GM18907 (cell line): Measurements from ENCODE around the gene ABCA2.

Source experiments
- ATAC-seq: cut with Tn5 transposase; IDR thresholded peaks from one replicate; pipeline ENCODE4 v1.9.1; 2021; ENCODE audit warnings: mild to moderate bottlenecking, moderate library complexity; ENCODE audit not compliant: unreplicated experiment

Gene ABCA2

GRCh38 chr9:136969150-136969549 lies 58.9 kb downstream of the ABCA2 start:
- ATAC-seq = no peak

- no peak for ATAC-seq
Observed at GRCh38 chr9:136968333-136969127, 59.5 kb downstream of the ABCA2 start.

GRCh38 chr9:136965771-136966484 lies 62.1 kb downstream of the ABCA2 start:
- no peak for ATAC-seq

GRCh38 chr9:136964833-136965422 lies 63.1 kb downstream of the ABCA2 start:
- ATAC-seq = no peak

GRCh38 chr9:136964171-136964689 lies 63.8 kb downstream of the ABCA2 start:
- ATAC-seq = no peak

- ATAC-seq = no peak
Observed at GRCh38 chr9:136963751-136964150, 64.3 kb downstream of the ABCA2 start.

GRCh38 chr9:136963341-136963740 lies 64.7 kb downstream of the ABCA2 start:
- ATAC-seq = no peak

DNA sequence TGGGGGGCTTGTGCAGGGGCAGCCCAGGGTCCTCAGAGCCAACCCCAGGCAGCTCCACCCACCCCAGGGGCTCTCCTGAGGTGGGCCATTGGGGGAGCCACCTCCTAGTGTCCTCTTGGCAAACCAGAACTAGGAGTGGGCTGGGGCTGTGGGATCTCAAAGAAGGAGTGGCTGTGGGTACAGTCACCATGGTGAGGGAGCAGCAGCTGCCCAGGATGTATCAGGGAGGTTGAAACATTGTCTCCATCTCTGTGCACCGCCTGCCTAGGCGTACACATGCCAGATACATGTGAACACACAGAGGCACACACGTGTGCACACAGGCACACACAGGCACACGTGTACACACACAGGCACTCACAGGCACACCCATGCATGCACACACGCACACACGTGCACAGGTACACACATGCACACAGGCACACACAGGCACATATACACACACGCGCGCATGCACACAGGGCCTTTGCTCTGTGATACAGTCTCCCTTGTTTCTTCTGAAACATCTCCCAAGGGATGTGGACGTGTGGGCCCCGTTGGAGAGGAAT lies 65.3 kb downstream of the ABCA2 start:
- ATAC-seq = no peak

GRCh38 chr9:136962163-136962562 lies 65.9 kb downstream of the ABCA2 start:
- no peak for ATAC-seq

GRCh38 chr9:136961279-136962065 lies 66.6 kb downstream of the ABCA2 start:
- ATAC-seq = no peak

DNA sequence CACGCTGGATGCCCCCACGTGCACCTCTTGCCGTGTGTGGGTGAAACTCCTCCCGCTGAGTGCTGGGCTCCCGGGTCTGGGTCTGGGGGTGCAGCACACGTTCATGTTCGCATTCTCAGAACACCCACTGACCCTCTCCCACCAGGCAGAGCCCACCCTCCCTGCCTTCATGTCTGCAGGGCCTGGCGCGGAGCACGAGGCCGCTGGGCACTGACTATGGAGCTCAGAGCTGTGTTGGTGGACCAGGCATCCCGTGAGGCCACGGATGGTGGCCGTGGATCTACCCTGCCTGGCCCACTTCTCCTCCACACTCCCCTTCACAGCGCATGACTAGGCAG lies 67.1 kb downstream of the ABCA2 start:
- no peak for ATAC-seq

DNA sequence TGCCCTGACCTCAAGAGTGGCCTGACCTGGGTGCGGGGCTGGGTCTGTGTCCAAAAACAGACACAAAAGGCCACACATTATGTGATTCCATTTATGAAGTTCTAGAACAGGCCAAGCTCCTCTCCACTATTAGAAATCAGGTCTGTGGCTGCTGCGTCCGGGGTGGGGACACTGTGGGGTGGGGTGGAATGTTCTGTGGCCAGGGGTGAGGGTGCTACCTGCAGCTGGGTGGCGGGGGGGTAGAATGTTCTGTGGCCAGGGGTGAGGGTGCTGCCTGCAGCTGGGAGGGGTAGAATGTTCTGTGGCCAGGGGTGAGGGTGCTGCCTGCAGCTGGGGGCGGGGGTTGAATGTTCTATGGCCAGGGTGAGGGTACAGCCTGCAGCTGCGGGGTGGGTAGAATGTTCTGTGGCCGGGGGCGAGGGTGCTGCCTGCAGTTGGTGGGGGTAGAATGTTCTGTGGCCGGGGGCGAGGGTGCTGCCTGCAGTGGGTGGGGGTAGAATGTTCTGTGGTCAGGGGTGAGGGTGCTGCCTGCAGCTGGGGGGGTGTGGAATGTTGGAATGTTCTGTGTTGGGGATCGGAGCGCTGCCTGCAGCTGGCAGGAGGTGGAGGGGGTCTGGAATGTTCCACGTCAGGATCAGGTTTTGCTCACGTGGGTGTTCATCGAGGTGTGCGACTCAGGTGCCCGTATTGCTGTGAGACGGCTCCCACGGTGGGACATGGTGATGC lies 67.7 kb downstream of the ABCA2 start:
- no peak for ATAC-seq

DNA sequence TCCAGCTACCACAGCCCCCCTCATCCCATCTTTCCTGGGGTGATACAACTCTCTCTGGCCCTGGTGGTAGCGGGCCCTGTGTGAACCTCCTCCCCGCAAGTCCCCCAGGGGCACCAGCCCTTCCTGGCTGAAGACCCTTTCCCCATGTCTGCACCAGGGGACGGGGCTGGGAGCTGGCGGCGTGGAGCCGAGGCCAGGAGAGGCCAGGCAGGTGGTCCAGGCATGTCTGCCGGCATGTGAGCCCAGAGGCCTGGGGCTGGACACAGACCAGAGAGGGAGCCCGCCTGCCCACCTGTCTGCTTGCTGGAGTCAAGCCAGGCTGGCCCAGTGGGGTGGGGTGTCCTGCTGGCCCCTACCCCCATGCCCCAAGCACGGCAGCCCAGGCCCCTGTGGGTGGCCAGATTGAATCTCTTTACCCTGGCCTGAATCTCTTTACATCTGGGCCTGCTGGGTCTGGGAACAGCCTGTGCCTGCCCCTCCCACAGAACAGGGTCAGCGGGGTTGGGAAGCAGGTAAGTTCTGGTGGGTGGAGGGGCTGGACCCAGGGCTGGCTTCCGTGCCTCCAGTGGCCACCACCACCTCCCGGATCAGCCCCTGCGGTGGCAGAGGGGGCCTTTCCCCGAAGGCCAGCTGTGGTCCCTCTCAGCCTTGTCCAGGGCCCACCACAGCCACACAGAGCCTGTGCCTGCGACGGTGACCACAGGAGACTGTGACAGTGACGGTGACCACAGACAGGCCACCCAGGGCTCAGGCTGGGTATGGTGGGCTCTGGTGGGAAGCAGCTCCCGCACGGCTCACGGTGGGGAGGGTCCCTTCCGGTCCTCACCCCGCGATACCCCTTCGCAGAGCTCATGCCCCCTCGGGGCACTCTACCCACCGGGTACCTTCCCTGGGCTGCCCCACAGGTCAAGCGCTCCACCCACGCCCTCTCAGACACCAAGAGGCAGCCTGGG lies 68.9 kb downstream of the ABCA2 start:
- no peak for ATAC-seq

- ATAC-seq = no peak
Observed at GRCh38 chr9:136958473-136958872, 69.6 kb downstream of the ABCA2 start.

DNA sequence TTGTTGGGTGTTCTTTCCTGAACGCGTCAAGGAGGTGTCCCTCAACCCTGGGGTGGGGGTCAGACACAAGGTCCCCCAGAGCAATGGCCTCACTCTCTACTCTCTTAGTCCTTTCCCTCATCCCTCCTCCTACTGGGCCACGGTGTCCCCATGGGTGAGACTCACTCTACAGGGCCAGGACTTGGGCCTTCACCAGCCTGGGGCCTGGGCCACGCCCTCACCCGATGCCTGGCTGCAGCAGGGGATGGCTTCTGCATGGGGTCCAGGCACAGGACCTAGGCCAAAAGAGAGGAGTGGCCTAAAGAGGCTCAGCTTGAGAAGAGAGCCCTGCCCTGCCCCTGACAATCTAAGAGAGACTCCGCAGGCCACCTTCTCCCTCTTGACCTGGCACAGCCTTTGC lies 70.1 kb downstream of the ABCA2 start:
- no peak for ATAC-seq

DNA sequence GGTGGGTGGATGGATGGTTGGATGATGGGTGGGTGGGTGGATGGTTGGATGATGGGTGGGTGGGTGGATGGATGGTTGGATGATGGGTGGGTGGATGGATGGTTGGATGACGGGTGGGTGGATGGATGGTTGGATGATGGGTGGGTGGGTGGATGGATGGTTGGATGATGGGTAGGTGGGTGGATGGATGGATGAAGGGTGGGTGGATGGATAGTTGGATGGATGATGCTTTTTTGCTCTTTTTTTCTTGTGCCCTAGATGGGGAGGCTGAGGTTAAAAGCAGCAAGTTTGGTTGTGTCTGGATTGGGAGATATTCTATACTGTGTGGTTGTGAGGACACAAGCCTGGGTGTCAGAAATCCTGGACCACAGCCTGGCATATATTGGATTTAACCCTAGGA lies 70.6 kb downstream of the ABCA2 start:
- no peak for ATAC-seq
